ACC112 (cell line): ENCODE data around the gene APEX1.

ENCODE experiments used
- H2AFZ ChIP-seq: fragments of 200-600 bp; sonication (generic); one replicate; pipeline ENCODE4 v1.6.0; 2017; ENCODE audit warnings: antibody characterized with exemption, low read length; ENCODE audit not compliant: unreplicated experiment
- H3K27ac ChIP-seq: fragments of 200-600 bp; sonication (generic); 2 replicates; pipeline ENCODE4 v1.5.1; 2014; ENCODE audit warnings: low read depth, mild to moderate bottlenecking, antibody characterized with exemption, low read length, moderate library complexity
- H3K27me3 ChIP-seq: fragments of 200-600 bp; sonication (generic); 2 replicates; pipeline ENCODE4 v1.6.1; 2014; ENCODE audit warnings: mild to moderate bottlenecking, antibody characterized with exemption, low read length, moderate library complexity, mixed read lengths; ENCODE audit not compliant: insufficient read depth
- H3K36me3 ChIP-seq: fragments of 200-600 bp; sonication (generic); 2 replicates; pipeline ENCODE4 v1.6.1; 2016; ENCODE audit warnings: mild to moderate bottlenecking, antibody characterized with exemption, low read length, moderate library complexity, mixed read lengths; ENCODE audit not compliant: insufficient read depth
- H3K4me1 ChIP-seq: fragments of 200-600 bp; sonication (generic); one replicate; pipeline ENCODE4 v1.6.1; 2016; ENCODE audit warnings: low read length, mixed read lengths; ENCODE audit not compliant: insufficient read depth, unreplicated experiment, control insufficient read depth
- H3K4me3 ChIP-seq: fragments of 200-600 bp; sonication (generic); 2 replicates; pipeline ENCODE4 v1.5.1; 2014; ENCODE audit warnings: mild to moderate bottlenecking, low read depth, low read length
- H3K79me2 ChIP-seq: fragments of 200-600 bp; sonication (generic); one replicate; pipeline ENCODE4 v1.6.0; 2016; ENCODE audit warnings: low read length; ENCODE audit not compliant: control insufficient read depth, unreplicated experiment, insufficient read depth

The APEX1 gene

DNA sequence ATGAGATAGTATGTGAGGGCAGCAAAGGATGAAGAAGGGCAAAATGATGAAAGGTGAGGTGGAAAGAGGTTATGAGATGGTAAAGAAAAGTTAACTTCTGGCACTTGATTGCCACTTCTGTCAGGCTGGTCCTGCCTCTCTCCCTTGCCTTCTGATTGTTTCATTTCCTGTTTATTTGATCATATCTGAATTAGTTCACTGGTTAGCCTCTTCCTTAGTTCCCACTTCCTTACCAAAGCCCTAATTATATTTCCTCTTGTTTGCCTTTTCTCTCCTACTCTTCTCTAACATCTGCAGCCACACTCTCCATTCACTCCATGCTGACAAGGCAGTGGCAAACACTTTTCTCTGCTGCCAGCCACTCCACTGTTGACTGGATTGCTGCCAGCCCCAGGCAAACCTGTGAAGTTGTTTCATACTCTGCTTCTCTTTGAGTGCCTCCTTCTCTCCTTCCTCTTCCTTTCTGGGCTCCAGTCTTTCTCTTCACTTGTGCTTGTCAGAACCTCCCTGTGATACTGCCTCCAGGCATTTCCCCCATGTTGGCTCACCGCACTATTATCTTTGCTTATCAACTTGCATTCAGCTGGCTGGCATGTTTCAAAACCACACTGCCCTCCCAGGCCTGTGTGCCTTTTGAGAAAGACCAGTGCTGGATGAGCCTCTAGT is 22.3 kb downstream of the APEX1 start:
- Histone ChIP-seq H3K79me2 (peaks cover 23% of the 10 kb centered on the region), H2AFZ (no peak overlapping the region), H3K36me3 (peaks cover 33% of the 10 kb centered on the region; the same call in 1 of the 2 replicates), H3K27ac (peak overlapping the region; percentile 40), H3K4me3 (no peak overlapping the region), H3K27me3 (no peaks in the 10 kb centered on the region), H3K4me1 (peaks cover 24% of the 10 kb centered on the region)

DNA sequence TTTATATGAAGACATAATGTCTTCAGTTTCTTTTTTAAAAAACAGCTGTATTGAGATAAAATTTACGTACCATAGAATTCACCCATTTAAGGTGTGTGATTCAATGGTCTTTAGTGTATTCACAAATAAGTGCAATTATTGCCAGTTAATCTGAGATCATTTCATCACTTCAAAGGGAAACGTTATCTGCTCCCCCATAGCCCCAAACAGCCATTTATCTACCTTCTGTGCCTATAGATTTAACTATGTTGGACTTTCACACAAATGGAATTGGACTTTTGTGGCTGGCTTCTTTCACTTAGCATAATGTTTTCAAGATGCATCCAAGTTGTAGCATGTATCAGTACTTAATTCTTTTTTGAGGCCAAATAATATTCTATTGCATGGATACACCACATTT is 23.9 kb downstream of the APEX1 start:
- H3K4me1 ChIP-seq, result peaks cover 14% of the 10 kb centered on the region
- peaks cover 9% of the 10 kb centered on the region for H3K79me2 ChIP-seq
- no peak overlapping the region for H2AFZ ChIP-seq
- no peak overlapping the region for H3K4me3 ChIP-seq
- no peak overlapping the region for H3K27ac ChIP-seq
- H3K36me3 ChIP-seq, result peaks cover 26% of the 10 kb centered on the region; the same call in 1 of the 2 replicates
- no peaks in the 10 kb centered on the region for H3K27me3 ChIP-seq

DNA sequence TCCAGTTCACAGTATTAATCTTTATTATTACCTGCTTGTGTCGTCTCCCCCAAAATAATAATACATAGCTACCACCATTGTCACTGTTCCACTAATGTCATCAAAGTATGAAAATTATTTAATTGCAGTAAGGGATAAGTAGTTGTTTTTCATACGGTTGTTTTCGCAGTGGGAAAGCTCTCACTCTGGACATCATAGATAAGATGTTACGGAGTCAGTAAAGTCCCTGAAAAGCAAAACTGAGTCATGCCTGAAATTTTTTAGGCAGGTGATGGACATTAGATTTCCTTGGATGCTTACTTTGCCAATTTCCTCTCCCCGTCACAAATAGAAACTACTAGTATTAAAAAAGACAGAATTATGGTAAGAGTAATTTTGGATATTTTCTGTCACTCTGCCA is 27.4 kb downstream of the APEX1 start:
- no peak overlapping the region for H2AFZ ChIP-seq
- H3K4me3 ChIP-seq, result no peak overlapping the region
- peaks cover 5% of the 10 kb centered on the region for H3K4me1 ChIP-seq
- H3K79me2 ChIP-seq, result no peaks in the 10 kb centered on the region
- H3K27ac ChIP-seq, result no peak overlapping the region
- H3K36me3 ChIP-seq, result no peaks in the 10 kb centered on the region; the same call in 1 of the 2 replicates
- H3K27me3 ChIP-seq, result no peaks in the 10 kb centered on the region

DNA sequence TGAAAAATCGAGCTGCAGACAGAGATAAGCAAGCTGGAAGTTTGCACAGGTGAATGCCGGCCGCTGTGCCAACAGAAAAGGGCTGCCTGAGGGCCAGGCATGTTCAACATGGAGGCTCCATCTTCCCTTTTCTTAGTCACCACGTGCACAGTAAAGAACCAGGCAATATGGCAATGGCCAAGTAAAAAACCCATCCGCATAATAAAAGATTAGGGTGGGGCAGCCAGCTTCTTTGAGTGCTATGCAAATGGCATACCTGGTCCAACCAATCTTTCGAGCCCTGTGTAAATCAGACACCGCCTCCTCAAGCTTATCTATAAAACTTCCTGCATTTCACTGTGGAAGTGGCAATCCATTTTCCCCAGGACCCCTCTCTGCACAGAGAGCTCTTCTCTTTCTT is 30.9 kb downstream of the APEX1 start:
- Histone ChIP-seq H3K27ac (no peak overlapping the region), H2AFZ (no peak overlapping the region), H3K79me2 (no peaks in the 10 kb centered on the region), H3K27me3 (no peaks in the 10 kb centered on the region), H3K36me3 (no peaks in the 10 kb centered on the region), H3K4me3 (no peak overlapping the region), H3K4me1 (peaks cover 16% of the 10 kb centered on the region)

DNA sequence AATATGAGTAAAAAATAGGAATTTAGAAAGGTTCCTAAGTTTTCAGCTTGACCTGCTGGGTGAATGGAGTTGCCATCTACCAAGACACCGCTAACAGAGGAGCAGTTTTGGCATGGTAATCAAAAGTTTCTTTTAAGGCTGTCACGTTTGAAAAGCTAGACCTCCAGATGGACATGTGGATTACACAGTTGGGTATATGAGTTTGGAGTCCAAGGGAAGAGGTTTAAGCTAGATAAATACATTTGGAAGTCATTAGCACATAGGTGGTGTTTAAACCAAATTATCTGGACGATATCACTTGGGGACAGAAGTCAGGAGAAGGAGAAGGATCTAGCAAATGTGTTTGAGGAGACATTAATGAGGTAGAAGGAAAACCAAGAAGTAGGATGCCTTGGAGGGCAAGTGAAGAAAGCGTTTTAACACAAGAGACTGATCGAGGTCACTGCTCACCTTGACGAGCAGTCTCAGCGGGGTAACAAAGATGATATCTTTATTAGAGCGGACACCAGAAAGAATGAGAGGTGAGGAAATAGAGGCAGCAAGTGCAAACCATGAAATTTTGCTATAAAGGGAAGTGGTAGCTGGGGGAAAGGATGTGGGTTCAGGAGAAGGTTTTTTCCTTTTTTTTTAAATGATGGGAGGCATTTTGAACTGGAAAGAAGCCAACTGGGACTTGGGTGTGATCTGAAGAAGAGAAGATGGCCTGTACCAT is 31.8 kb downstream of the APEX1 start:
- Histone ChIP-seq H3K27ac (no peak overlapping the region), H3K79me2 (no peaks in the 10 kb centered on the region), H2AFZ (no peak overlapping the region), H3K4me1 (peaks cover 20% of the 10 kb centered on the region), H3K36me3 (no peaks in the 10 kb centered on the region), H3K4me3 (no peak overlapping the region), H3K27me3 (no peaks in the 10 kb centered on the region)

DNA sequence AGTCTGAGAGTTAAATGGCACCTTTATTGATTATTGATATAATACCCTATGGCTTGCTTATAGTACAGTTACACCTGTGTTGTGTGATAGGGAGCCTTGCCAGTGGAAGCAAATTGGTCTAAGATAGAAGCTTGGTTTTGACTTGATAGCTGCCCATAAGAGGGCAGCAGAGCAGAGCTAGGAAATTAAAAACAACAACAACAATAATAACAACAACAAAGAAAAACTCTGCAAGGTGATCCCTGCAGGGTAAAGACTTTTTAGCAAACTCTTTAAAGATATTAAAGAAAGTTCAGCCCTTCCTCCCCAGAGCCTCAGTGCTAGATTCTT is 32.3 kb downstream of the APEX1 start:
- peaks cover 20% of the 10 kb centered on the region for H3K4me1 ChIP-seq
- H3K79me2 ChIP-seq, result no peaks in the 10 kb centered on the region
- H2AFZ ChIP-seq, result no peak overlapping the region
- no peaks in the 10 kb centered on the region for H3K27me3 ChIP-seq
- no peaks in the 10 kb centered on the region for H3K36me3 ChIP-seq
- no peak overlapping the region for H3K27ac ChIP-seq
- no peak overlapping the region for H3K4me3 ChIP-seq

DNA sequence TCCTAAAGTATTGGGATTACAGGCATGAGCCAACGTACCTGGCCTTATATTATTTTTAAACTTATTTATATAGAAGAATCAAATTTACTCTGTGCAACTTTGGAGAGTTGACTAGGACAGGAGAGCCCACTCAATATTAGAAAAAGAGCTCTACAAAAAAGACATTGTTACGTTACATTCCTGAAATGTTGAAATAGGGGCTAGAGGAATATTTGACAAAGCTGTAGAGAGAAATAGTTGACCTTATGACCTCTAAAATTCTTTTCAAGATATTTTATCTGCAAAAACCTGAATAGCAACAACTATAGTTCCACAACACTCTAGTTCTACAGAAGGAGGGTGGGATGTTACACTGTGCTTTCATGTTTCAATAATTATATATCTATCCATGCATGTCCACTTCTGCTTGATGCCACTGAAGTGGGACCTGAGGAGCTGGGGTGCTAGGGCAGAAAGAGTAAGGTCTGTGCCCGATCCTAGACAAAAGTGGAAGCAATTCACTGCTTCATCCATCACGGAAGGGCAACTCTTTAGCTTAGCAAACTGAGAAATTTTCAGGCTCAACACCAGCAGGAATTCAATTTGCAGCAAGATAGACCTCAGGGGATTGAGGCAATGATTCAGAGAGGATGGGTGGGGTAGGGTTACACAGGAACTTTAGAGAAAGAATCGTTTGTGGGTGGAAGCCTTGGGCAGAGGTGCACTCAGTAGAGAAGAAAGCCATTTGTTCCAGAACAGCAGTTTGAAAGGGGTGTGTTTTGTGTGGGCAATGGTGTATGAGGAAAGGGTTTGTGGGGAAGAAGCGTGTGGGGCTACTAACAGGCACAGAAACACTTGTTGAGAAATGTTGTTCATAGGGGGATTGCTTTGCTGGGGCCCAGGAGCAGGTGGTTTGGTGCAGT is 34.3 kb downstream of the APEX1 start:
- H3K4me3 ChIP-seq, result no peak overlapping the region; the same call in 1 of the 2 replicates
- H3K27me3 ChIP-seq, result no peaks in the 10 kb centered on the region
- H3K36me3 ChIP-seq, result no peaks in the 10 kb centered on the region
- H3K27ac ChIP-seq, result no peak overlapping the region
- peak overlapping the region; percentile 9 for H2AFZ ChIP-seq
- no peaks in the 10 kb centered on the region for H3K79me2 ChIP-seq
- H3K4me1 ChIP-seq, result peaks cover 20% of the 10 kb centered on the region

DNA sequence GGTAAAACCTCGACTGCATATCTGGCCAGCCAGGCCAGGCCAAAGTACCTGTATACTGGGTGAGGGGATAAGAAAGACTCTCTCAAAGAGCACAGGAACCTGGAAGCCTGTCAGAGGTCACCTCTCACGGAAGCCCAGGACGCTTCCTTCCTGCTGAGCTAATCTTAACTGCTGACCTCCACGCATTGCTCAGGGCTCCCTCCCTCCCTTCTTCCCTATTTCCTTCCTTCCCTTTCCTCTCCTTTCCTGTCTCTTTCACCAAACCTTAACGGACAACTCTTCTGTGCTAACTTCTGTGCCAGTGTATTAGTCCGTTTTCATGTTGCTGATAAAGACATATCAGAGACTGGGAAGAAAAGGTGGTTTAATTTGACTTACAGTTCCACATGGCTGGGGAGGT is 35.5 kb downstream of the APEX1 start:
- Histone ChIP-seq H3K79me2 (no peaks in the 10 kb centered on the region), H3K36me3 (no peaks in the 10 kb centered on the region), H3K27me3 (no peaks in the 10 kb centered on the region), H2AFZ (no peak overlapping the region), H3K4me3 (no peak overlapping the region), H3K4me1 (peaks cover 27% of the 10 kb centered on the region), H3K27ac (no peak overlapping the region)

DNA sequence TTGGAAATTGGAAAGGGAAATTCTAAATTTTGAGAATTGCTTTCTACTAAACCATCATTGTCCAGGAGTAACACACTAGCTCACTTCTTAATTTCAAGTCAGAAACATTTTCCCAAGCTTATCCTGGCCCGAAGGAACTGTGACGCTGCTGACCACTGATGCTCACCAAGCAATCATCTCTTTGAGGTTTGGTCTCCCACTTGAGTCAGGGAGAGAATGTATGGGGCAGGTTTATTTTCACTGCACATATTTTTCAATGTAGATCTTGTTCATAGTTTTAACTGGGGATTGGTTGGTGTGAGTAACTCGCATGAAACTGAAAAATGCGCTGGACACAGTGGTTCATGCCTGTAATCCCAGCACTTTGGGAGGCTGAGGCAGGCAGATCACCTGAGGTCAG is 37.5 kb downstream of the APEX1 start:
- Histone ChIP-seq H2AFZ (no peak overlapping the region), H3K36me3 (no peaks in the 10 kb centered on the region), H3K27me3 (no peaks in the 10 kb centered on the region), H3K4me1 (peaks cover 34% of the 10 kb centered on the region), H3K27ac (no peak overlapping the region), H3K4me3 (no peak overlapping the region), H3K79me2 (no peaks in the 10 kb centered on the region)

DNA sequence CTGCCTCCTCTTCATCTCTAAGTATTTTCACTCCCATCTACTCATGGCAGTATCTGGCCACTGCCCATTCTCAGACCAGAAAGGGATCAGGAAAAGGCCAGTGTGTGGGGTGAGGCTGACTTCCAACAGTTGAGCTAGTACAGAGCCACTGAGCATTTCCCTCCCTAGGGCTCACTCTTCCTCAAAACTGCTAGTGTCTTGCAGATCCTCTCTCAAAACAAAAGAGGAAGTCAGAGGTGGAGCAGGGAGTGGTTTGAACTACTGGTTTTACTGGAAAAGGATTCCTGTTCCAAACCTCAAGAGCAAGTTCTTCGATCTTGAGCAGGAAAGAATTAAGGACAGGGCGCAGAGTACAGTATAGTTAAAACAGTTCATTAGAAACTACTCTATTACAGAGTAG is 38.6 kb downstream of the APEX1 start:
- peaks cover 34% of the 10 kb centered on the region for H3K4me1 ChIP-seq
- no peak overlapping the region for H3K27ac ChIP-seq
- no peaks in the 10 kb centered on the region for H3K79me2 ChIP-seq
- H3K4me3 ChIP-seq, result no peak overlapping the region
- H3K36me3 ChIP-seq, result no peaks in the 10 kb centered on the region
- H2AFZ ChIP-seq, result no peak overlapping the region
- H3K27me3 ChIP-seq, result no peaks in the 10 kb centered on the region
